Caki2 (cell line): ENCODE data around the gene RSPH4A. TPM values are rescaled to one million over a fixed set of nuclear protein-coding genes. Genes with fewer than 3 reads are reported as not detected.
"Not testable (repeated sequence)": the region's sequence is repeated elsewhere in the genome, so short reads cannot be mapped to it uniquely, and the experiment has no call there.

Experiments used
- DNase-seq: peaks from one replicate; pipeline ENCODE4 v3.0.0-alpha.2; 2015; ENCODE audit warnings: low read depth
- in situ Hi-C: cut with HindIII; loops from 2 replicates; pipeline ENCODE4 v1.10.0; 2016; ENCODE audit warnings: low sequenced_read_pairs, low pct_unique_long_range_greater_than_20kb, mixed read lengths
- total RNA-seq: library from RNA; depleted of rRNA; stranded (reverse); fragments of >200 nt; shearing (Covaris generic); gene quantifications from 2 replicates; pipeline ENCODE4 v1.2.3, GENCODE V29; 2014; ENCODE audit warnings: low replicate concordance; rRNA removed

The RSPH4A gene
- not detected in 2 replicates for total RNA-seq

DNA sequence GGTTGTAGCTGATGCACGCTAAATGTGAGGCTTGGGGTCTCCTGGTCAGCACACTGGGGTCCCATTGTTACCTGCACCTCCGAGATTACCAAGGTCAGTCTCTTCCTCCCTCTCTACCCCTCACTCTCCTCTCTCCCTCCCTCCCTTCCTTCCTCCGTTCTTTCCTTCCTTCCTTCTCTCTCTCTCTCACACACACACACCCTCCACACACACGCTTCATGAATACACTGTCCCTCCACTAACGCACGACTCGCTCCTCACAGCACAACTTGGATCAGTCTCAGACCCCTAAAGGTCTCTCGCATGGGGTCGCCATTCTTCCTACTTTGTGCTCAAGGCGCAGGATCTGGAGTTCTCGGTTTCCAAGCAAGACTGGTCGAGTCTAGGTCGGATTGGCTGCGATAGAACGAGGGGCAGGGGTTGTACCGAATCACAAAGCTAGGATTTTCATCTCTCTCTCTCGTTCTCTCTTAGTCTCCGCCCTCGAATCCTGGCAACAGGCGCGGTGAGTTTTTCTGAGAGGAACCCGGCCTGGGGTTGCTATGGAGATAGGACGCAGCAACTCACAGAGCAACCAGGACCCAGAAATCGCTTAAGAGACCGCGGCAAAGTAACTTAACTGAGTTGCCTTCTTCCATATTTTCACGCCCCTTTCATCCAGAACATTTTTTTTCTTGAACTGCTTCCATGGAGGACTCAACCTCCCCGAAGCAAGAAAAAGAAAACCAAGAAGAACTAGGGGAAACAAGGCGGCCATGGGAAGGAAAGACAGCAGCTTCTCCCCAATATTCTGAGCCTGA is at the start of gene RSPH4A:
Gene RSPH4A, plus strand, starts transcription at position 543 of the 800 bp plus-strand sequence. Its CDS starts 145 bp downstream, at position 688.
- DNase-seq, result peak; percentile 91
- in situ Hi-C loops, result no loop called here

DNA sequence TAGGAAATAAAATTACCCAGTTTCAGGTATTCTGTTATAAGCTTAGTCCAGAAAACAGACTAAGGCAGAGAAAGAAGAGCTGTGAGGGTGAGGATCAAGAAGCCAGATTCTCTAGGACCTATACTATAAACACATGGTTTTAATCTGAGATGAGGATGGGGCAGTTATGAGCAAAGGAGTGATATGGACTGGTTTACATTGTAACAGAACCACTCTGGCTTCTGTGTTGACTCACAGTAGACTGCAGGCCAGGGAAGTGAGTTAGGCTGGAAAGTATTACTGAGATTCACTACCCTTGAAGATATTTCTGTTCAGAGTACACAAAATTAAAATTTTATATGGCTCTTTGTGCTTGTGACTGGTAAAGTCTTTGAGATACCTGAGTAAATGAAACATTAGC is 48.2 kb upstream of the RSPH4A start:
- no peak for DNase-seq
- in situ Hi-C loops, result no loop called here

DNA sequence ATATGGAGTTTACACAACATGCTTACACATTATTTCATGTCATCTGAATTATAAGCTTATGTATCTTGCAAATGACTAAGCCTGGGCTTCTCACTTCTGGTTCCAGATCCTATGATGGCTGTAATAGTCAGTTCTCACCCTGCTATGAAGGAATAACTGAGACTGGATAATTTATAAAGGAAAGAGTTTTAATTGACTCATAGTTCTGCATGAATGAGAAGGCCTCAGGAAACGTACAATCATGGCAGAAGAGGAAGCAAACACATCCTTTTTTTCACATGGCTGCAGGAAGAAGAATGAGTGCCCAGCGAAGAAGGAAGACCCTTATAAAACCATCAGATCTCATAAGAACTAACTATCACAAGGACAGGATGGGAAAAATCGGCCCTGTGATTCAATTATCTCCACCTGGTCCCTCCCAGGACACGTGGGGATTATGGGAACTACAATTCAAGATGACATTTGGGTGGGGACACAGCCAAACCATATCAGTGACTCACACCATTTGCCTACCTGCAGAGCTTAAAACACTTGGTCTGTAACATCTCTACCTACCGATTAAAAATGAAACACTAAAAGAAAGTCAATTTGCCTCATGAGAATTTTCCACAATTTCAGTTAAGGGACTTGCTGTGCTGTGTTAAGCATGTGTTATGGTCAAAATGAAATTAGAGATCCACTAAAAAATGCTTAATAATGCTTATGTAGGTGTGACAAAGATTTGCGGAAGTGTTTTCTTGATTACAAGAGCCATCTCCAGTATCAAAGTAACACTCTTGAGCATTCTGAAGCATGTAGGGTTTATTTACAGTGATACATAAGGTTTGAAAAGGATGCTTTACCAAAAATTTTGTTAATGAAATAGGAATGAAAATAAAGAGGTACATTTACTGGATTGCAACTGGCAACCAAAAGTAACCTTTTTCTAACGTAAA is 47.2 kb upstream of the RSPH4A start:
- DNase-seq, result peak; percentile 54
- in situ Hi-C loops, result no loop called here

DNA sequence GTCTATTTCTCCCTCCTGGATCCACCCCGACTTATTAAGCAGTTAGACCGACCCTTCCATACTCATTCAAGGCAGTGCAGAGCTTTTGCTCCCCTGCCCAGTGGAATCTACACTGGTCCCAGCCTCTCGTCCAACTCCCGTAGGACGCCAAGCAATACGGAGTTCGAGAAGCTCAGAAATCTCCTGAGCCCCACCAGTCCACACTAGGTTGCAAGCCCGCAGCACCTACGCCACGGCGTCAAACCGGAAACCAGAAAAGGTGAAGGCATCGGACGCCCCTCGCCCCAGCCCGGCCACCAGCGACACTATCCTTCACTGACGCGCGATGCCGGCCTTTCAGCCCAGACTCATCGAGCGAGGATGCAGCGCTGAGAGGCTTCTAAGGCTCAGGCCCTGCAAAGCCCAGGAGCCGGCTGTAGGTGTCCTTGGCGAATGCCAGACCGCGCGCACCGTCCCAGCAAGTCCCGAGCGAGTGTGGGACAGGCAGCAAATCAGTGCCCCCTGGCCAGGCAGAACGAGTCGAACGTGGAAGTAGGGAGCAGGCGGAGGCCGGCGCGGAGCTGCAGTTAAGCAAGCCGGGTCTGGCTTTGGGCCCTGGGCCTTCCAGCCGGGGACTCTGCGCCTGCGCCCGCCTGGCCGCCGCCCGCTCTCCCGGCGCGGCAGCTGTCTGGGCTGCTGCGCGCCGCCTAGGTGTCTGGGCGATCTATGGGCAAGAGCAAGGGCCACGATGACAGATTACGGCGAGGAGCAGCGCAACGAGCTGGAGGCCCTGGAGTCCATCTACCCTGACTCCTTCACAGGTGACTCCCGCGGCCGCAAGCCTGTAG is 45.2 kb upstream of the RSPH4A start, which contains the start of gene RWDD1:
Gene RWDD1, plus strand, starts transcription at position 649 of the 827 bp plus-strand sequence. Its CDS starts 79 bp downstream, at position 728.
- DNase-seq, result peak; percentile 98
- in situ Hi-C loops, result no loop called here

DNA sequence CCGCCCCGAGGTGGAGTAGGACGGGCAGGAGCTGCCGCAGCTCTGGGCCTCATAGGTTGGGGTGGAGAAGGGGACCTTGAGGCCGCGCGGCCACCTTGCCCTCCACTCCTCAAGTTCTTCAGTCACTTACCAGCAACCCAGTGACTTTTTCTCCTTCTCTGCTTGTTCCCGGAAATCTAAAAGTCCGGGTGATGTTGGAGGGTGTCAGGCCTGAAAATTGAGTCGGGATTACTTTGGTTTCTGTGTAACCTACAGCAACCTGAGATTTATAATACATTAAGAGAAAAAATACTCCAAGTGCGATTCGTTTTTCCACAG is 44.6 kb upstream of the RSPH4A start:
- no peak for DNase-seq
- in situ Hi-C loops, result no loop called here

DNA sequence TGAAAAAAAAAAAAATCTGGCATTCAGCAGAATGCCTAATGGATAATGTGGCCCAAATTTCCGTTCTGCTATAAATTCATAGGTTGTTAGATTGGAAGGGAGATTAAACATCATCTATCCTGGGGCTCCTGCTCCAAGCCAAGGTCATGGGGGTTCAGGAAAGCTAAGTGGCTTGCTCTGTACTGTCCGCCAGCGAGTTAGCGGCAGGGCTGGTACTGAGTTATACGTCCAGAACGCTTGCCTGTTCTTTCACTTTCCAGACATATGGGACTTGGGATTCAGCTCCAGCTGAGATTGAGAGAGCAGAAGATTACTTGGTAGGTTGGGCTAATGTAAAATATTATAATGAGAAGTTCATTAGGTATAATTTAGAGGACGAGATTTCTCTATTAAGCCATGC is 44.1 kb upstream of the RSPH4A start:
- in situ Hi-C loops, result no loop called here
- peak; percentile 8 for DNase-seq

DNA sequence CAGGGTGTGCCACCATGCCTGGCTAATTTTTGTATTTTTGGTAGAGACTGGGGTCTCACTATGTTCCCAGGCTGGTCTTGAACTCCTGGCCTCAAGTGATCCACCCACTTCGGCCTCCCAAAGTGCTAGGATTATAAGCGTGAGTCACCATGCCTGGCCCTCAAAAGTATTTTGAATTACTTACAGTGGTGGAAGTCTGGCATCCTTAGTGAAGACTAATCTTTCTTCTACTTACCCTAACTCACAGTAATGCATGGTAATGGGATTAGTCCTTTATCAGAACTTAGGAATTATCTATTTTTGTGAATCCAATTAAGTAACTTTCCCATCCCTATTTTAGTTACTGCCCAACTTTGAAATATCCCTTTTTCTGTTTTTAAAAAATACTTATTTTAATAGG is 41.1 kb upstream of the RSPH4A start:
- in situ Hi-C loops, result no loop called here
- DNase-seq, result no peak

DNA sequence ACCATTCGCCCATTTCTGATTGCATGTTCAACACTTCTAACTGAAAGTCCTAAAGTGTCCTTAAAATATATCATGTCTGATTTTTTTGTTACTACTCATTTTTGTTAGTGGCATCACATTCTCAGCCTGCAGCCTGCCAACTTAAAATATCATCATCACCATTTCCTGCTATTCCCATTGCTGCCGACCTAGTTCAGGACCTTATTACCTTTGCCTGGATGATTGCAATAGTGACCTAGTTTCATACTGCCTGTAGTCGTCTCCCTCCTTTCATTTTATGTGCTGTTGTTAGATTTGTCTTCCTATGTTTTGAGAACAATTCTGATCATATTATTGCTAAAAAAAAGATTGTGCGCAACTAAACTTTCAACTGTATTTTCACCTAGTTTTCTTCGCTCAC is 38.8 kb upstream of the RSPH4A start:
- in situ Hi-C loops, result no loop called here
- no peak for DNase-seq

DNA sequence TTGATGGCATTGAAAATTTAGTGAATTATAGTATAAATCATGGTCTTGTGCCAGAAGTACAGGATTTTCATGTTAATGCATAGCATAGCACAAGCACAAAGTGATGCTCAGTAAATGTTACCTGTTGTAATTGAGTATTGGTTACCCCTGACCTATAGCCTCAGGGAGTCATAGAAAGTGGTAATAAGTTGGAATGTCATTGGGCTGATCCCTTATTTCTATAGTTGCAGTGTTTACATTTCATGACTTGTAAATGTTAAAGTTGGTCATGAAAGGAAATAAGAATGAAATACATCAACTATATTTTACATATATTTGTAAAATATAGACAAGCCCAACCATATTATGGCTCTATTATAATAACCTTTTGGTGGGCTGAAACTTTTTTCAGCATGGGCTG is 37.9 kb upstream of the RSPH4A start:
- in situ Hi-C loops, result no loop called here
- DNase-seq, result no peak

DNA sequence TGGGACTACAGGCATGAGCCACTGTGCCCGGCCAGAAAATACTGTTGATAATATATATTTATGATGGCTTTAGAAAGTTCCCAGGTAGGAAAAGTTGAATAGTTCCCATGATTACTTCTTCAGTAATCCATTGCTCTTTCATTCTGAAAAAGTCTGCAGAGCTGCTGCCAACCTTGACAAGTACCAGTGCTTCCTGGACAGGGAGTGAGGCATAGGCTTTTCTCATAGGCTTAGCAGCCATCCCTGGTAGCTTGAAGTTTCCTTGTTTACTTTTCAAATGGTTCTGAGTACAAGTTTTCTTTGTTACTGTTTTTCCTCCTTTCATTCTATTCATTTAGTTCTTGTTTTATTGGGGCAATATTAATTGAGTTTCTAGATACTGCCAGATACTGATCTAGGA is 37.1 kb upstream of the RSPH4A start:
- no peak for DNase-seq
- in situ Hi-C loops, result no loop called here

DNA sequence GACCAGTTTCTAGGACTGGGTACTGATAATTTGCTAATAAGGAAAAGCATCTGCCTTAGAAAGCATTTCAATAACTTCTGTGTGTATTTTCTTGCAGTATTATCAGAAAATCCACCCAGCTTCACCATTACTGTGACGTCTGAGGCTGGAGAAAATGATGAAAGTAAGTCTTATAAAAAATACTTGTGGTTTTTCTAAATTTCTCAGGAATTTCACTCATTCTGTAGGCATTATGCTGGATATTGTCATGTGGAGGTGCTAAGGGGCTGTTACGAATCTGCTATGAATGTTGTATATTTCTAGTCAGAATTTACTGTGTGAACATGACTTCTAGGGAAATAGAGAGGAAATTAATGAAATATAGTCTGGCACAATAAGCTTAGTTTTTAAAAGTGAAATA is 36.1 kb upstream of the RSPH4A start:
- DNase-seq, result no peak
- in situ Hi-C loops, result no loop called here

DNA sequence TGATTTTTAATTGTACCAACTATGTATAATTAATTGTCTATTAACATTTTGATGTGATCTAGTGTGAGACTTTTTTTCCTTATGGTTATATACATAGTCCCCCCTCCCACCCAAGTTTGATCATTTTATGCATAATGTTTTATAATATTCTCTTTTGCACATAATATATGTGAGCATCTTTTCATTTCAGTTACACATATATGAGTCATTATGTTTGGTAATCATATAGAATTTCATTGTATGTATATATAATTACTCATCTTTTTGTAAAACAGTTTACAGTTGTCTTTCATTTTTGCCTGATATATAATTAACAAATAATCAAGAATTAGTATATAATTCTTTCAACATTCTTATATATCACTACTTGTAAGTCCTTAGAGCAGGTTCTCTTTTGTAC is 30.0 kb upstream of the RSPH4A start:
- in situ Hi-C loops, result no loop called here
- DNase-seq, result no peak

DNA sequence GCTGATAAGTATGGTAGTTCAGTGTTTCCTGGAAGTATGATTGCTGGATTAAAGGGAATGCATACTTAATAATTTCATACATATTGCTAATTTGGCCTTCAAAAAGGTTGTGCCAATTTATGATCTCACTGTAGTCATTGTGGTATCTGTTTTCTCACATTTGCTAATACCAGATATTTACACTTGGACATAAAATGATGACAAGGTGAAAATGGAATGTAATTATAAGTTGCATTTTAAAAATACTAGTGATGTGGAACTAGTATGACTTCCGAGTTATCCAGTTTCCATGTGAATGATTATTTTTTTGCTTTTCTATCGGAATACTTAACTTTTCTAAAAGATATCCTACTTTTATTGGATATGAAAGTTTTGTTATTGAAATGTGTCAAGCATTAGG is 29.5 kb upstream of the RSPH4A start:
- DNase-seq, result no peak
- in situ Hi-C loops, result no loop called here

DNA sequence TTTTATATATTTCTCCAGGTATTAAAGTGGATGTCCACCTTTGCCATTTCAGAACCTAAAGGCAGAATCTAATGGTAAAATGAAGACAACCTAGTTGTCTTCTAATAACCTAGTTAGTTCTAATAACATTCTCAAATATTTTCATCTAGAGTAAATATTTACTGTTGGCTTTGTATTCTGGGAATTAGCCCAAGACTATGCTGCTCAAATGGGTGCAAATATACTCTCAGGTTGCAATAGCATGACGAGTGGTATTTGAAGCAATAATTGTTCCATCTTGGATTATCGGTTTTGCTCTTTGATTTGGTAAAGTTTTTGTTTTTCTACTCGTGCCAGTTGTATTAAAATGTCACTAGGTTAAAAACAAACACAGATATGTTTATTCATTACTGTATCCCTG is 21.0 kb upstream of the RSPH4A start:
- in situ Hi-C loops, result no loop called here
- DNase-seq, result no peak

DNA sequence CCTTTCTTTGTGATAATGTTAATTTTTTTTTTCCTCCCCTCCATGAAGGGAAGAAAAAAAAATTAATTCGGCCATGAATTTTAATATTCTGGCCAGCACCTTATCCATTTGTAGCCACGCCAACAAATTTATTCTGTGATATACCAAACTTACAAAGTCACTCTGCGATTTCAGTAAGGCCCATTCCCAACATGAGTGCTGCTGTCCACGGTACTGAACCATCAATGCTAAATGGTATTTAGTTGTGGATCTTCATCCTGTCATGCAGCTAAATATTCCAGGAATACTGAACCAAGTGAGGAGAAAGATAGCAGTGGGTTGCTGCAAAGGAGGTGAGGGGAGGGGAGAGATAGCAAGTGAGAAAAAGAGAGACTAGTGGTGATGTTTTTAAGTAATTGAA is 19.5 kb upstream of the RSPH4A start:
- DNase-seq, result no peak
- in situ Hi-C loops, result no loop called here

DNA sequence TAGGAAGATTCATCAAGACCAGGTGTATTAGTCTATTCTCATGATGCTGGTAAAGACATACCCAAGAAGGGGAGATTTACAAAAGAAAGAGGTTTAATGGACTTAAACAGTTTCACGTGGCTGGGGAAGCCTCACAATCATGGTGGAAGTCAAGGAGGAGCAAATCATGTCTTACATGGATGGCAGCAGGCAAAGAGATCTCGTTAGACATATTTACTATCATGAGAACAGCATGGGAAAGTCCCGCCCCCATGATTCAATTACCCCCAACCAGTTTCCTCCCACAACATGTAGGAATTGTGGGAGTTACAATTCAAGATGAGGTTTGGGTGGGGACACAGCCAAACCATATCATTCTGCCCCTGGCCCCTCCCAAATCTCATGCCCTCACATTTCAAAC is 12.4 kb upstream of the RSPH4A start:
- DNase-seq, in situ Hi-C loops: not testable (repeated sequence)

DNA sequence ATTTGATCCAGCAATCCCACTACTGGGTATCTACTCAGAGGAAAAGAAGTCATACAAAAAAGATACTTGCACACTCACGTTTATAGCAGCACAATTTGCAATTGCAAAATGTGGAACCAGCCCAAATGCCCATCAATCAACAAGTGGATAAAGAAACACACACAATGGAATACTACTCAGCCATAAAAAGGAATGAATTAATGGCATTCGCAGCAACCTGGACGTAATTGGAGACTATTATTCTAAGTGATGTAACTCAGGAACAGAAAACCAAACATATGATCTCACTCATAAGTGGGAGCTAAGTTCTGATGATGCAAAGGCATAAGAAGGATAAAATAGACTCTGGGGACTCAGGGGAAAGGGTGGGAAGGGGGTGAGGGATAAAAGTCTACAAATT is 11.4 kb upstream of the RSPH4A start:
- in situ Hi-C loops, DNase-seq: not testable (repeated sequence)

DNA sequence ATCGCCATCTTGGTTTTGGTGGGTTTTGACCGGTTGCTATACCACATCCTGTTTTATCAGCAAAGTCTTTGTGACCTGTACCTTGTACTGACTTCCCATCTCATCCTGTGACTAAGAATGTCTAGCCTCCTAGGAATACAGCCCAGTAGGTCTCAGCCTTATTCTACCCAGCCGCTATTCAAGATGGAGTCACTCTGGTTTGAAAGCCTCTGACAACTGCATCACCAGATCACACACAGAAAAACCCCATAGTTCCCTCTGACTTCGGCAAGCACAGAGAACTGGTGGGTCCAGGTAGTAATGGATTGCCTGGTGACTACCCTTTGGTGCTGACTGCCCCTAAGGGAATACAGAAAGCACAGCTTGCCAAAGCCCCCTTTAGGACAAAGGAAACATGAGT is 10.3 kb upstream of the RSPH4A start:
- no peak for DNase-seq
- in situ Hi-C loops, result no loop called here
